ENCODE data around the gene SLC23A3. TPM values are rescaled to one million over a fixed set of nuclear protein-coding genes. Genes with fewer than 3 reads are reported as not detected.
A peak's percentile ranks its signal among the peaks of the same experiment; 100 is the strongest.

The SLC23A3 gene
- total and polyA plus RNA-seq, 9 of the 15 experiments (the other 6 are each of a cell fraction or from before 2014, with no cell fraction given) = 0.06 to 0.64 (median 0.16) TPM

DNA sequence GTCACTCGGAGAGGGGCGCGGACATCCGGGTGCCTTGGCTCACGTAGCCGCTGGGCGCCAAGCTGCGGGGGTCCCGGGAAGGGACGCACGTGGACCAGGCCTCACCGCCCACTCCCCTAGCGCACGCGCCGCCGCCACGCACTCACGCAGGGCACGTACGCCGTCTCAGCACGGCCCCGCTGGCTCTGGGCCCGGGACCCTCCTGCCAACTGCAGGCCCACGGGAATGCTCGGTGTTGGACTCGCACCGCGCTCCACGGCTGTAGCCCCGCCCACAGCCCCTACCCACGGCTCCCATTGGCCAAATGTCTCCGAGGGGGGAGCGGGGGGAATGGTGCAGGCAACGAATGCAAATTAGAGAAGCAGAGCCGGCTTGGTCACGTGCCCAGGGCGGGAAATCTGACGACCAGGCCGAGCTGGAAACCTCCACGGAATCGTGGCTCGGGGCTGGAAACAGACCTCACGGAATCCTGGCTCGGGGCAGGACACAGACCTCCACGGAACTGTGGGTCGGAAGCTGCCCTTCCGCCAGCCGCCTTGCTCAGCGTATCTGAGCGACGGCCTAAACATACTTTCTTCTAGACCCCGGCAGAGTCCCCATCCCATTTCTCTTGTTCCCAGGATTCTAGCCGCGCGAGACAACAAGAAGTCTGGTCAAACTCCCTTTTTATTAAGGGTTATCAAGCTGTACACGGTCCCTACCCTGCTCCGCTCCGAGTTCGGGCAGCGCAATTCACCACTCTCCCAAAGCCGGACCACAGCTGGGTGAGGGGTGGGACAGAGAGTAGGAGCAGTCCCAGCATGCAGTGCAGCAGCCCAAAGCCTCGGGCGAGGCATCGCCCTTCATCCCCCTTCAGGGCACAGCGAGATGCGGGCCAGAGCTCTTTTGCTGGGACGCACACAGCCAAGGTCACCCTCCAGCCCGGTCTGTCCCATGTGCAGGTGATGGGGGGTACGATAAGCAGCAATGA is 49.2 kb upstream of the SLC23A3 start, which contains the start of gene ABCB6 (continued):
- TF ChIP-seq, protein P1, sequence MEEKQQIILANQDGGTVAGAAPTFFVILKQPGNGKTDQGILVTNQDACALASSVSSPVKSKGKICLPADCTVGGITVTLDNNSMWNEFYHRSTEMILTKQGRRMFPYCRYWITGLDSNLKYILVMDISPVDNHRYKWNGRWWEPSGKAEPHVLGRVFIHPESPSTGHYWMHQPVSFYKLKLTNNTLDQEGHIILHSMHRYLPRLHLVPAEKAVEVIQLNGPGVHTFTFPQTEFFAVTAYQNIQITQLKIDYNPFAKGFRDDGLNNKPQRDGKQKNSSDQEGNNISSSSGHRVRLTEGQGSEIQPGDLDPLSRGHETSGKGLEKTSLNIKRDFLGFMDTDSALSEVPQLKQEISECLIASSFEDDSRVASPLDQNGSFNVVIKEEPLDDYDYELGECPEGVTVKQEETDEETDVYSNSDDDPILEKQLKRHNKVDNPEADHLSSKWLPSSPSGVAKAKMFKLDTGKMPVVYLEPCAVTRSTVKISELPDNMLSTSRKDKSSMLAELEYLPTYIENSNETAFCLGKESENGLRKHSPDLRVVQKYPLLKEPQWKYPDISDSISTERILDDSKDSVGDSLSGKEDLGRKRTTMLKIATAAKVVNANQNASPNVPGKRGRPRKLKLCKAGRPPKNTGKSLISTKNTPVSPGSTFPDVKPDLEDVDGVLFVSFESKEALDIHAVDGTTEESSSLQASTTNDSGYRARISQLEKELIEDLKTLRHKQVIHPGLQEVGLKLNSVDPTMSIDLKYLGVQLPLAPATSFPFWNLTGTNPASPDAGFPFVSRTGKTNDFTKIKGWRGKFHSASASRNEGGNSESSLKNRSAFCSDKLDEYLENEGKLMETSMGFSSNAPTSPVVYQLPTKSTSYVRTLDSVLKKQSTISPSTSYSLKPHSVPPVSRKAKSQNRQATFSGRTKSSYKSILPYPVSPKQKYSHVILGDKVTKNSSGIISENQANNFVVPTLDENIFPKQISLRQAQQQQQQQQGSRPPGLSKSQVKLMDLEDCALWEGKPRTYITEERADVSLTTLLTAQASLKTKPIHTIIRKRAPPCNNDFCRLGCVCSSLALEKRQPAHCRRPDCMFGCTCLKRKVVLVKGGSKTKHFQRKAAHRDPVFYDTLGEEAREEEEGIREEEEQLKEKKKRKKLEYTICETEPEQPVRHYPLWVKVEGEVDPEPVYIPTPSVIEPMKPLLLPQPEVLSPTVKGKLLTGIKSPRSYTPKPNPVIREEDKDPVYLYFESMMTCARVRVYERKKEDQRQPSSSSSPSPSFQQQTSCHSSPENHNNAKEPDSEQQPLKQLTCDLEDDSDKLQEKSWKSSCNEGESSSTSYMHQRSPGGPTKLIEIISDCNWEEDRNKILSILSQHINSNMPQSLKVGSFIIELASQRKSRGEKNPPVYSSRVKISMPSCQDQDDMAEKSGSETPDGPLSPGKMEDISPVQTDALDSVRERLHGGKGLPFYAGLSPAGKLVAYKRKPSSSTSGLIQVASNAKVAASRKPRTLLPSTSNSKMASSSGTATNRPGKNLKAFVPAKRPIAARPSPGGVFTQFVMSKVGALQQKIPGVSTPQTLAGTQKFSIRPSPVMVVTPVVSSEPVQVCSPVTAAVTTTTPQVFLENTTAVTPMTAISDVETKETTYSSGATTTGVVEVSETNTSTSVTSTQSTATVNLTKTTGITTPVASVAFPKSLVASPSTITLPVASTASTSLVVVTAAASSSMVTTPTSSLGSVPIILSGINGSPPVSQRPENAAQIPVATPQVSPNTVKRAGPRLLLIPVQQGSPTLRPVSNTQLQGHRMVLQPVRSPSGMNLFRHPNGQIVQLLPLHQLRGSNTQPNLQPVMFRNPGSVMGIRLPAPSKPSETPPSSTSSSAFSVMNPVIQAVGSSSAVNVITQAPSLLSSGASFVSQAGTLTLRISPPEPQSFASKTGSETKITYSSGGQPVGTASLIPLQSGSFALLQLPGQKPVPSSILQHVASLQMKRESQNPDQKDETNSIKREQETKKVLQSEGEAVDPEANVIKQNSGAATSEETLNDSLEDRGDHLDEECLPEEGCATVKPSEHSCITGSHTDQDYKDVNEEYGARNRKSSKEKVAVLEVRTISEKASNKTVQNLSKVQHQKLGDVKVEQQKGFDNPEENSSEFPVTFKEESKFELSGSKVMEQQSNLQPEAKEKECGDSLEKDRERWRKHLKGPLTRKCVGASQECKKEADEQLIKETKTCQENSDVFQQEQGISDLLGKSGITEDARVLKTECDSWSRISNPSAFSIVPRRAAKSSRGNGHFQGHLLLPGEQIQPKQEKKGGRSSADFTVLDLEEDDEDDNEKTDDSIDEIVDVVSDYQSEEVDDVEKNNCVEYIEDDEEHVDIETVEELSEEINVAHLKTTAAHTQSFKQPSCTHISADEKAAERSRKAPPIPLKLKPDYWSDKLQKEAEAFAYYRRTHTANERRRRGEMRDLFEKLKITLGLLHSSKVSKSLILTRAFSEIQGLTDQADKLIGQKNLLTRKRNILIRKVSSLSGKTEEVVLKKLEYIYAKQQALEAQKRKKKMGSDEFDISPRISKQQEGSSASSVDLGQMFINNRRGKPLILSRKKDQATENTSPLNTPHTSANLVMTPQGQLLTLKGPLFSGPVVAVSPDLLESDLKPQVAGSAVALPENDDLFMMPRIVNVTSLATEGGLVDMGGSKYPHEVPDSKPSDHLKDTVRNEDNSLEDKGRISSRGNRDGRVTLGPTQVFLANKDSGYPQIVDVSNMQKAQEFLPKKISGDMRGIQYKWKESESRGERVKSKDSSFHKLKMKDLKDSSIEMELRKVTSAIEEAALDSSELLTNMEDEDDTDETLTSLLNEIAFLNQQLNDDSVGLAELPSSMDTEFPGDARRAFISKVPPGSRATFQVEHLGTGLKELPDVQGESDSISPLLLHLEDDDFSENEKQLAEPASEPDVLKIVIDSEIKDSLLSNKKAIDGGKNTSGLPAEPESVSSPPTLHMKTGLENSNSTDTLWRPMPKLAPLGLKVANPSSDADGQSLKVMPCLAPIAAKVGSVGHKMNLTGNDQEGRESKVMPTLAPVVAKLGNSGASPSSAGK (IDR thresholded peaks at IDR 0.05) = peak; percentile 89
- TF ChIP-seq JUN (IDR thresholded peaks at IDR 0.05; ENCODE audit: borderline replicate concordance, low read depth, low read length) (peak; percentile 65; the same call in 1 of the 2 replicates), JUN (CRISPR knock-in tag; IDR thresholded peaks at IDR 0.05; ENCODE audit: borderline replicate concordance) (peak; percentile 44; the same call in 1 of the 2 replicates), SAP30 (IDR thresholded peaks at IDR 0.05; ENCODE audit: borderline replicate concordance, insufficient read depth, low read depth, low read length, poor library complexity, severe bottlenecking) (peak; percentile 53)
- TF ChIP-seq, protein P2, sequence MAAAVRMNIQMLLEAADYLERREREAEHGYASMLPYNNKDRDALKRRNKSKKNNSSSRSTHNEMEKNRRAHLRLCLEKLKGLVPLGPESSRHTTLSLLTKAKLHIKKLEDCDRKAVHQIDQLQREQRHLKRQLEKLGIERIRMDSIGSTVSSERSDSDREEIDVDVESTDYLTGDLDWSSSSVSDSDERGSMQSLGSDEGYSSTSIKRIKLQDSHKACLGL (CRISPR knock-in tag; IDR thresholded peaks at IDR 0.05; ENCODE audit: borderline replicate concordance, poor library complexity, severe bottlenecking) = peak; percentile 35
